HG02678 (cell line): Measurements from ENCODE around the gene MAN1B1.
"Not testable (repeated sequence)": the region's sequence is repeated elsewhere in the genome, so short reads cannot be mapped to it uniquely, and the experiment has no call there.

Source experiments
- ATAC-seq: cut with Tn5 transposase; IDR thresholded peaks from one replicate; pipeline ENCODE4 v1.9.1; 2021; ENCODE audit warnings: mild to moderate bottlenecking, moderate library complexity; ENCODE audit not compliant: unreplicated experiment

The MAN1B1 gene

GRCh38 chr9:137123468-137123837 is 36.7 kb downstream of the MAN1B1 start:
- no peak for ATAC-seq

GRCh38 chr9:137123952-137124462 is 37.2 kb downstream of the MAN1B1 start:
- ATAC-seq, result not testable (repeated sequence)

GRCh38 chr9:137126786-137127185 is 40.0 kb downstream of the MAN1B1 start:
- ATAC-seq, result no peak

GRCh38 chr9:137127301-137128157 is 40.7 kb downstream of the MAN1B1 start:
- no peak for ATAC-seq

GRCh38 chr9:137128158-137128861 is 41.5 kb downstream of the MAN1B1 start:
- ATAC-seq, result no peak

GRCh38 chr9:137128862-137129455 is 42.2 kb downstream of the MAN1B1 start:
- no peak for ATAC-seq

GRCh38 chr9:137129456-137130175 is 42.8 kb downstream of the MAN1B1 start:
- ATAC-seq, result peak; percentile 79

GRCh38 chr9:137130176-137130755 is 43.5 kb downstream of the MAN1B1 start:
- ATAC-seq, result peak; percentile 29

- no peak for ATAC-seq
These were observed 47.4 kb downstream of the MAN1B1 start for GRCh38 chr9:137134191-137134590.

- ATAC-seq, result not testable (repeated sequence)
These were observed 48.4 kb downstream of the MAN1B1 start for GRCh38 chr9:137135154-137135553.

- no peak for ATAC-seq
These were observed 49.6 kb downstream of the MAN1B1 start for GRCh38 chr9:137136261-137136880.

- no peak for ATAC-seq
These were observed 50.3 kb downstream of the MAN1B1 start for GRCh38 chr9:137136881-137137607.

- no peak for ATAC-seq
These were observed 51.4 kb downstream of the MAN1B1 start for GRCh38 chr9:137138058-137138721.

- no peak for ATAC-seq
These were observed 52.1 kb downstream of the MAN1B1 start, which contains the start of gene GRIN1 for GRCh38 chr9:137138722-137139467. TSS of gene GRIN1 (plus strand) at chr9:137139154. CDS start at chr9:137139487, 333 bp downstream.

- no peak for ATAC-seq
These were observed 52.8 kb downstream of the MAN1B1 start for GRCh38 chr9:137139468-137140150.

GRCh38 chr9:137140151-137141012 is 53.6 kb downstream of the MAN1B1 start:
- ATAC-seq, result no peak
